Type B pancreatic cell (in vitro differentiated cells): ENCODE results near the gene MYORG. TPM values are rescaled to one million over a fixed set of nuclear protein-coding genes. Genes with fewer than 3 reads are reported as not detected.
"Not testable (repeated sequence)": the region's sequence is repeated elsewhere in the genome, so short reads cannot be mapped to it uniquely, and the experiment has no call there.

Experiments
- DNase-seq: peaks from one replicate; pipeline ENCODE4 v3.0.0; 2021; ENCODE audit warnings: mixed read lengths; ENCODE audit not compliant: unreplicated experiment; ENCODE audit errors: extremely low spot score
- H3K27ac Mint-ChIP-seq: 2 replicates; pipeline ENCODE4 v1.8.0; 2021; ENCODE audit warnings: mild to moderate bottlenecking, mixed read lengths
- H3K27me3 Mint-ChIP-seq: 2 replicates; pipeline ENCODE4 v1.8.0; 2021; ENCODE audit warnings: mixed read lengths
- H3K36me3 Mint-ChIP-seq: 2 replicates; pipeline ENCODE4 v1.8.0; 2021; ENCODE audit warnings: mixed read lengths
- H3K4me1 Mint-ChIP-seq: one replicate; pipeline ENCODE4 v1.8.0; 2021; ENCODE audit warnings: mixed read lengths; ENCODE audit not compliant: unreplicated experiment
- H3K4me3 Mint-ChIP-seq: 2 replicates; pipeline ENCODE4 v1.8.0; 2021; ENCODE audit warnings: mild to moderate bottlenecking, mixed read lengths
- H3K9me3 Mint-ChIP-seq: 2 replicates; pipeline ENCODE4 v1.8.0; 2021; ENCODE audit warnings: mixed read lengths
- CTCF ChIP-seq: fragments of 200-600 bp; sonication (generic); conservative IDR thresholded peaks from 2 replicates; pipeline ENCODE4 v1.5.0; 2021; ENCODE audit warnings: antibody characterized with exemption, mild to moderate bottlenecking
- total RNA-seq: library from RNA; stranded (reverse); gene quantifications from 2 replicates; pipeline ENCODE4 v1.2.1, GENCODE V29; 2021; ENCODE audit warnings: low replicate concordance

The MYORG gene
- total RNA-seq, 1 donor from 2014 or later, result 11.6 TPM

GRCh38 chr9:34370970-34371880 is 5.5 kb downstream of the MYORG start:
- H3K27ac Mint-ChIP-seq, result no peak overlapping the region
- H3K27me3 Mint-ChIP-seq, result no peaks in the 10 kb centered on the region
- TF ChIP-seq CTCF, result no peak
- H3K4me3 Mint-ChIP-seq, result no peak overlapping the region
- H3K4me1 Mint-ChIP-seq, result peaks cover 12% of the 10 kb centered on the region
- H3K36me3 Mint-ChIP-seq, result peaks cover 30% of the 10 kb centered on the region
- peaks cover 17% of the 10 kb centered on the region for H3K9me3 Mint-ChIP-seq
- no peak for DNase-seq

- Mint-ChIP-seq H3K9me3 (peaks cover 17% of the 10 kb centered on the region), H3K27me3 (no peaks in the 10 kb centered on the region), H3K27ac (no peak overlapping the region), H3K36me3 (peaks cover 30% of the 10 kb centered on the region), H3K4me3 (no peak overlapping the region), H3K4me1 (peaks cover 12% of the 10 kb centered on the region)
- no peak for TF ChIP-seq CTCF
- no peak for DNase-seq
These were observed 6.2 kb downstream of the MYORG start for GRCh38 chr9:34370335-34370969.

- no peak for TF ChIP-seq CTCF
- H3K27me3 Mint-ChIP-seq, result no peaks in the 10 kb centered on the region
- H3K9me3 Mint-ChIP-seq, result peaks cover 17% of the 10 kb centered on the region
- no peak for DNase-seq
- H3K4me1 Mint-ChIP-seq, result peaks cover 5% of the 10 kb centered on the region
- no peak overlapping the region for H3K27ac Mint-ChIP-seq
- no peak overlapping the region for H3K4me3 Mint-ChIP-seq
- H3K36me3 Mint-ChIP-seq, result peaks cover 30% of the 10 kb centered on the region
These were observed 7.1 kb downstream of the MYORG start for GRCh38 chr9:34369636-34370035.

DNA sequence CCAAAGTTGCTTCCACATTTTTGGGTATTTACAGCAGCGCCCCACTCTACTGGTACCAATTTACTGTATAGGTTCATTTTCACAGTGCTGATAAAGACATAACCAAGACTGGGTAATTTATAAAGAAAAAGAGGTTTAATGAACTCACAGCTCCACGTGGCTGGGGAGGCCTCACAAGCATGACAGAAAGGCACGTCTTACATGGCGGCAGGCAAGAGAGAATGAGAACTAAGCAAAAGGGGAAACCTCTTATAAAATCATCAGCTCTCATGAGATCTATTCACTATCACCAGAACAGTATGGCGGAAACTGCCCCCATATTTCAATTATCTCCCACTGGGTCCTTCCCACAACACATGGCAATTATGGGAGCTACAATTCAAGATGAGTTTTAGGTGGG is 7.9 kb downstream of the MYORG start:
- H3K9me3 Mint-ChIP-seq, result peaks cover 17% of the 10 kb centered on the region
- H3K4me3 Mint-ChIP-seq, H3K27me3 Mint-ChIP-seq, H3K27ac Mint-ChIP-seq, DNase-seq: not testable (repeated sequence)
- peaks cover 14% of the 10 kb centered on the region for H3K4me1 Mint-ChIP-seq
- peaks cover 23% of the 10 kb centered on the region for H3K36me3 Mint-ChIP-seq

GRCh38 chr9:34367751-34368410 is 8.8 kb downstream of the MYORG start:
- not testable (repeated sequence) for H3K27me3 Mint-ChIP-seq, DNase-seq, H3K4me3 Mint-ChIP-seq, H3K27ac Mint-ChIP-seq
- H3K9me3 Mint-ChIP-seq, result peaks cover 17% of the 10 kb centered on the region
- H3K4me1 Mint-ChIP-seq, result peaks cover 22% of the 10 kb centered on the region
- H3K36me3 Mint-ChIP-seq, result peaks cover 23% of the 10 kb centered on the region

DNA sequence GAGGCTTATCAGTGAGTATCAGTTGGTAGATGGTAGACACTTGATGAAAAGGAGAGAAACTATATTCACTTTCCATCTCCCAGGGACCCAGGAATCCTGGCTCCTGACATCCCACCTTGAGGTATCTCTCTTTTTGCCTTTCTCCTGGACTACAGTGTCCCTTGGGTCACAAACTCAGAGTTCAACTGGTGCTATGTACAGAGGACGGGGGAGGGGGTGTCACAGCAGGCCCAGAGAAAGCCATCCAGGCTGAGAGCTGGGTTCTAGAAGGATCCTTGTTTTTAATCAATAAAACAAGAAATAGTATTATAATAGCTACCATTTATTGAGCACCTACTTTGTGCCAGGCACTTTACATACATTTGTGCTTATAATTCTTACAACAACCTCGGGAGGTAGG is 10.3 kb downstream of the MYORG start:
- H3K36me3 Mint-ChIP-seq, result peaks cover 23% of the 10 kb centered on the region
- H3K9me3 Mint-ChIP-seq, result peaks cover 17% of the 10 kb centered on the region
- peaks cover 22% of the 10 kb centered on the region for H3K4me1 Mint-ChIP-seq
- H3K27ac Mint-ChIP-seq, result no peak overlapping the region
- H3K27me3 Mint-ChIP-seq, result no peaks in the 10 kb centered on the region
- H3K4me3 Mint-ChIP-seq, result no peak overlapping the region
- no peak for TF ChIP-seq CTCF
- no peak for DNase-seq
